Measurements from ENCODE around the gene RASSF8. TPM values are rescaled to one million over a fixed set of nuclear protein-coding genes. Genes with fewer than 3 reads are reported as not detected.

Gene RASSF8
- total RNA-seq, 3 donors from 2014 or later, result 3.2 to 109 (median 8.0) TPM

GRCh38 chr12:26120561-26121274 lies 162.2 kb downstream of the RASSF8 start:
- DNase-seq (no peak), ATAC-seq (no peak)
- no peaks in the 10 kb centered on the region for H3K9me3 ChIP-seq
- H3K36me3 ChIP-seq (ENCODE audit: low read depth), result no peaks in the 10 kb centered on the region
- intact Hi-C loops (cut with DNase I, micrococcal nuclease), result loop anchor here in 1 of 2 donors (5.0 kb wide), 1 partner anchor 163 kb away; the partner anchor contains the start of gene RASSF8
- no peak overlapping the region for H3K4me3 ChIP-seq
- no peak for TF ChIP-seq CTCF (IDR thresholded peaks at IDR 0.05)
- H3K4me1 ChIP-seq (ENCODE audit: low read depth), result peaks cover 11% of the 10 kb centered on the region

- peaks cover 16% of the 10 kb centered on the region for H3K4me1 ChIP-seq (ENCODE audit: low read depth)
- intact Hi-C loops (cut with DNase I, micrococcal nuclease), result loop anchor here in 1 of 2 donors (5.0 kb wide), 1 partner anchor 164 kb away; the partner anchor contains the start of gene RASSF8
Measured at GRCh38 chr12:26121323-26122060, 163.0 kb downstream of the RASSF8 start.

GRCh38 chr12:26122061-26122680 lies 163.7 kb downstream of the RASSF8 start:
- ATAC-seq, result peak; percentile 0
- Histone ChIP-seq H3K4me3 (peak overlapping the region; percentile 17), H3K9me3 (no peaks in the 10 kb centered on the region), H3K36me3 (ENCODE audit: low read depth) (no peaks in the 10 kb centered on the region), H3K4me1 (ENCODE audit: low read depth) (peaks cover 21% of the 10 kb centered on the region)
- intact Hi-C loops (cut with DNase I, micrococcal nuclease), result loop anchor here in 1 of 2 donors (5.0 kb wide), 1 partner anchor 165 kb away; the partner anchor contains the start of gene RASSF8
- DNase-seq, result peak; percentile 30 to 67 (median 58)
- TF ChIP-seq CTCF (IDR thresholded peaks at IDR 0.05), result no peak

More at GRCh38 chr12:26121323-26122060, 163.0 kb downstream of the RASSF8 start:
- DNase-seq, result no peak
- H3K4me3 ChIP-seq, result no peak overlapping the region
- no peaks in the 10 kb centered on the region for H3K36me3 ChIP-seq (ENCODE audit: low read depth)
- TF ChIP-seq CTCF (IDR thresholded peaks at IDR 0.05), result no peak
- H3K9me3 ChIP-seq, result no peaks in the 10 kb centered on the region
- no peak for ATAC-seq

- peak; percentile 10 for TF ChIP-seq CTCF (IDR thresholded peaks at IDR 0.05)
- ATAC-seq (peak; percentile 24), DNase-seq (peak; percentile 71 to 76 (median 76))
- intact Hi-C loops (cut with DNase I, micrococcal nuclease), result loop anchor here in 1 of 2 donors (5.0 kb wide), 1 partner anchor 166 kb away; the partner anchor contains the start of gene RASSF8
- H3K4me1 ChIP-seq (ENCODE audit: low read depth), result peaks cover 21% of the 10 kb centered on the region
- H3K4me3 ChIP-seq, result peak overlapping the region; percentile 17
- H3K36me3 ChIP-seq (ENCODE audit: low read depth), result no peaks in the 10 kb centered on the region
- no peaks in the 10 kb centered on the region for H3K9me3 ChIP-seq
Measured at GRCh38 chr12:26122681-26123481, 164.4 kb downstream of the RASSF8 start.
